Transverse colon (tissue), 4 donors: ENCODE measurements around the gene FCSK. TPM values are rescaled to one million over a fixed set of nuclear protein-coding genes. Genes with fewer than 3 reads are reported as not detected.

Experiments
- DNase-seq: peaks from one replicate; pipeline ENCODE4 v3.0.0-alpha.2; 2019
- H3K27ac ChIP-seq, 4 donors: fragments of 200-600 bp; sonication (generic); 2 replicates each; pipeline ENCODE4 v1.5.1; 2016 to 2018; ENCODE audit warnings: inconsistent platforms in 4 of 4
- H3K27me3 ChIP-seq: fragments of 200-600 bp; sonication (generic); 2 replicates; pipeline ENCODE4 v1.5.1; 2017; ENCODE audit warnings: inconsistent platforms
- H3K36me3 ChIP-seq, 4 donors: fragments of 200-600 bp; sonication (generic); 2 replicates each; pipeline ENCODE4 v1.5.1; 2017 to 2019; ENCODE audit warnings: inconsistent platforms in 4 of 4
- H3K4me1 ChIP-seq, 4 donors: fragments of 200-600 bp; sonication (generic); 2 replicates each; pipeline ENCODE4 v1.5.1; 2017 to 2020; ENCODE audit warnings: inconsistent platforms in 4 of 4
- H3K4me3 ChIP-seq, 4 donors: fragments of 200-600 bp; sonication (generic); 1 replicate in 1 of 4; 2 replicates in 3 of 4; pipeline versions ENCODE4 v1.5.1 to v1.6.1; 2017 to 2019; ENCODE audit warnings: inconsistent platforms in 4 of 4
- H3K9me3 ChIP-seq, 2 donors: fragments of 200-600 bp; sonication (generic); 2 replicates each; pipeline ENCODE4 v1.5.1; 2017 to 2019; ENCODE audit warnings: inconsistent platforms in 2 of 2
- CTCF ChIP-seq, 5 experiments: fragments of 200-600 bp in 3 of 5; fragments of 450-650 bp in 2 of 5; sonication (generic) in 3 of 5; IDR thresholded peaks; 1 replicate in 2 of 5; 2 replicates in 3 of 5; pipeline ENCODE4 v1.5.1; 2016 to 2017; ENCODE audit warnings: antibody characterized with exemption in 5 of 5, inconsistent platforms in 3 of 5, mild to moderate bottlenecking in 2 of 5, moderate library complexity in 1 of 5
- EP300 ChIP-seq: sonication (generic); formaldehyde crosslinking; IDR thresholded peaks from one replicate; pipeline ENCODE4 v1.6.1; 2017; ENCODE audit warnings: antibody characterized with exemption, low read depth
- POLR2A ChIP-seq: fragments of 450-650 bp; IDR thresholded peaks from one replicate; pipeline ENCODE4 v1.6.1; 2016; ENCODE audit warnings: antibody characterized with exemption, mild to moderate bottlenecking, moderate library complexity
- POLR2AphosphoS5 ChIP-seq, 3 donors: sonication (generic); formaldehyde crosslinking; IDR thresholded peaks; one replicate each; pipeline ENCODE4 v1.6.1; 2016; ENCODE audit warnings: antibody characterized with exemption in 3 of 3
- WGBS, 2 donors: methylation state at CpG; one replicate each; pipeline ENCODE4 v1.1.5; 2018; ENCODE audit warnings: low coverage in 1 of 2; 5-methylcytosine and 5-hydroxymethylcytosine counted together
- in situ Hi-C, 4 donors: fragments of 200-750 bp; cut with MboI; loops; one replicate each; pipeline versions ENCODE4 v1.15.0 to v1.15.1; 2017; ENCODE audit warnings: low sequenced_read_pairs in 3 of 4, low pct_ligation_motif_present in 1 of 4, low pct_unique_long_range_greater_than_20kb in 1 of 4
- intact Hi-C: fragments of 100-400 bp; cut with DNase I; formaldehyde crosslinking; loops from one replicate; pipeline ENCODE4 v1.15.1; 2023; ENCODE audit warnings: low total_unique reads
- small RNA-seq, 4 donors: library from RNA; depleted of rRNA; stranded (forward); fragments of <200 nt; gene quantifications; one replicate each; pipeline ENCODE3, GENCODE V24; 2016
- total RNA-seq, 4 donors: library from RNA; depleted of rRNA; stranded (reverse); fragments of >200 nt; gene quantifications; one replicate each; pipeline ENCODE4 v1.1.0, GENCODE V29; 2016

FCSK gene
- total RNA-seq, 4 donors from 2014 or later, result 38.5 to 62.7 (median 43.1) TPM

- peaks cover 10 to 45% (median 29%) of the 10 kb centered on the region in 4 donors for H3K4me1 ChIP-seq
- H3K27me3 ChIP-seq, result no peaks in the 10 kb centered on the region
- H3K36me3 ChIP-seq, result peaks cover 0 to 41% (median 19%) of the 10 kb centered on the region in 4 donors
- H3K9me3 ChIP-seq, result no peaks in the 10 kb centered on the region
- WGBS, 2 donors, result 68 to 71% methylated on average over 6 to 8 of the region's 8 CpGs
- in situ Hi-C loops (loop anchor here in 3 of 4 donors (10.0 to 25.0 kb wide), 3 partner anchors 127 to 235 kb away; no protein-coding TSS in a partner anchor), intact Hi-C loops (no loop called here)
- H3K27ac ChIP-seq, result no peak overlapping the region
- TF ChIP-seq POLR2A, result no peak
- TF ChIP-seq CTCF (IDR thresholded peaks at IDR 0.05), result no peak
- no peak for TF ChIP-seq EP300
- no peak for TF ChIP-seq POLR2AphosphoS5 (IDR thresholded peaks at IDR 0.05)
- no peak for DNase-seq
- no peak overlapping the region for H3K4me3 ChIP-seq
Measured at GRCh38 chr16:70527315-70527996, 73.1 kb downstream of the FCSK start.

- H3K27me3 ChIP-seq, result no peaks in the 10 kb centered on the region
- H3K9me3 ChIP-seq, result no peaks in the 10 kb centered on the region
- peak; percentile 37 to 46 (median 42) for TF ChIP-seq CTCF (IDR thresholded peaks at IDR 0.05)
- no peak for TF ChIP-seq EP300
- peaks cover 0 to 56% (median 28%) of the 10 kb centered on the region in 4 donors for H3K36me3 ChIP-seq
- in situ Hi-C loops (loop anchor here in 3 of 4 donors (10.0 to 25.0 kb wide), 3 partner anchors 126 to 233 kb away; no protein-coding TSS in a partner anchor), intact Hi-C loops (loop anchor here (2.0 kb wide), 1 partner anchor 124 kb away; no protein-coding TSS in a partner anchor)
- peaks cover 8 to 40% (median 25%) of the 10 kb centered on the region in 4 donors for H3K4me1 ChIP-seq
- no peak overlapping the region for H3K4me3 ChIP-seq
- H3K27ac ChIP-seq, result no peak overlapping the region
- DNase-seq, result no peak
- WGBS, 2 donors, result 65 to 71% methylated on average over 8 of the region's 8 CpGs
Measured at GRCh38 chr16:70529051-70529777, 74.8 kb downstream of the FCSK start.

Small RNAs within 50 kb of the gene (small RNA-seq; reads per million reads assigned to genes)
- gene RNU6-23P, result 0 reads per million in 4 donors
- 0 reads per million in 4 donors for gene RPS27P26
- gene SNORD111B, result 364 to 744 (median 493) reads per million in 4 donors

Other genes with a start within 250 kb of the FCSK start
- gene EXOSC6, start 202.7 kb upstream of the FCSK start, total RNA-seq, result 10 to 100 TPM; 11.9 to 28.4 (median 21.9) TPM
- gene AARS1, start 165.1 kb upstream of the FCSK start, total RNA-seq, result 10 to 100 TPM; 38.5 to 77.5 (median 54.6) TPM
- gene DDX19B, start 155.4 kb upstream of the FCSK start, total RNA-seq, result 10 to 100 TPM; 10.5 to 33.7 (median 22.6) TPM
- gene DDX19A, start 107.7 kb upstream of the FCSK start, total RNA-seq, result 100 to 1,000 TPM in 1 of 4 donors, 10 to 100 TPM in 3; 14.9 to 102 (median 19.8) TPM
- gene ST3GAL2, start 15.5 kb upstream of the FCSK start, total RNA-seq, result 10 to 100 TPM in 2 of 4 donors, 1 to 10 TPM in 2; 2.6 to 16.5 (median 8.5) TPM
- 100 to 1,000 TPM in 1 of 4 donors, 10 to 100 TPM in 3; 55.4 to 200 (median 64.0) TPM for gene COG4, start 69.0 kb downstream of the FCSK start, total RNA-seq
- gene SF3B3, start 69.2 kb downstream of the FCSK start, total RNA-seq, result 100 to 1,000 TPM in 1 of 4 donors, 10 to 100 TPM in 3; 59.5 to 135 (median 72.8) TPM
- gene IL34, start 192.0 kb downstream of the FCSK start, total RNA-seq, result 1 to 10 TPM in 2 of 4 donors, not detected in 2; 1.1 to 1.4 TPM
- 100 to 1,000 TPM in 1 of 4 donors, 10 to 100 TPM in 3; 13.9 to 149 (median 33.8) TPM for gene MTSS2, start 231.5 kb downstream of the FCSK start, total RNA-seq